ENCODE measurements around the gene POU4F1.

The POU4F1 gene

DNA sequence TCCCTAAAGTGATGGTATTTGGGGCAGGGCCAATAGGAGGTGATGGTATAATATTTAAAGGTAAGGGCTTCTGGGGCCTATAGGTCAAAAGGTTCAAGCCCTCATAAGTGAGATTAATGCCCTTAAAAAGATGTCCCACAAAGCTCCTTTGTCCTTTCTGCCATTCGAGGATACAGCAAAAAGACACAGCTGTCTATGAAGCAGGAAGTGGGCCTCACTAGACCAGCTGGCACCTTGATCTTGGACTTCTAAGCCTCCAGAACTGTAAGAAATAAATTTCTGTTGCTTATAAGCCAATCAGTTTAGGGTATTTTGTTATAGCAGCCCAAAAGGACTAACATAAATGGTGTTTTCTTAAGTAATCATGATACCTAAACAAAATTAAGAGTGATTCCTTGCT is 27.2 kb upstream of the POU4F1 start:
- Histone ChIP-seq H3K27ac (no peak overlapping the region), H2AFZ (ENCODE audit: low read depth) (no peak overlapping the region), H4K20me1 (ENCODE audit: insufficient read depth) (no peaks in the 10 kb centered on the region), H3K4me3 (IDR thresholded peaks at IDR 0.05; ENCODE audit: insufficient read depth, low read depth, low read length) (no peak overlapping the region), H3K4me1 (ENCODE audit: low read depth, poor library complexity, severe bottlenecking) (no peaks in the 10 kb centered on the region), H3K4me2 (no peak overlapping the region), H3K36me3 (ENCODE audit: insufficient read depth) (no peaks in the 10 kb centered on the region), H3K79me2 (ENCODE audit: insufficient read depth, low read depth) (no peaks in the 10 kb centered on the region), H3K9ac (no peak overlapping the region), H3K27me3 (ENCODE audit: insufficient read depth, low read depth) (no peaks in the 10 kb centered on the region)
- TF ChIP-seq, protein P1, sequence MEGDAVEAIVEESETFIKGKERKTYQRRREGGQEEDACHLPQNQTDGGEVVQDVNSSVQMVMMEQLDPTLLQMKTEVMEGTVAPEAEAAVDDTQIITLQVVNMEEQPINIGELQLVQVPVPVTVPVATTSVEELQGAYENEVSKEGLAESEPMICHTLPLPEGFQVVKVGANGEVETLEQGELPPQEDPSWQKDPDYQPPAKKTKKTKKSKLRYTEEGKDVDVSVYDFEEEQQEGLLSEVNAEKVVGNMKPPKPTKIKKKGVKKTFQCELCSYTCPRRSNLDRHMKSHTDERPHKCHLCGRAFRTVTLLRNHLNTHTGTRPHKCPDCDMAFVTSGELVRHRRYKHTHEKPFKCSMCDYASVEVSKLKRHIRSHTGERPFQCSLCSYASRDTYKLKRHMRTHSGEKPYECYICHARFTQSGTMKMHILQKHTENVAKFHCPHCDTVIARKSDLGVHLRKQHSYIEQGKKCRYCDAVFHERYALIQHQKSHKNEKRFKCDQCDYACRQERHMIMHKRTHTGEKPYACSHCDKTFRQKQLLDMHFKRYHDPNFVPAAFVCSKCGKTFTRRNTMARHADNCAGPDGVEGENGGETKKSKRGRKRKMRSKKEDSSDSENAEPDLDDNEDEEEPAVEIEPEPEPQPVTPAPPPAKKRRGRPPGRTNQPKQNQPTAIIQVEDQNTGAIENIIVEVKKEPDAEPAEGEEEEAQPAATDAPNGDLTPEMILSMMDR (conservative IDR thresholded peaks at IDR 0.05; ENCODE audit: low read depth, low read length): no peak

DNA sequence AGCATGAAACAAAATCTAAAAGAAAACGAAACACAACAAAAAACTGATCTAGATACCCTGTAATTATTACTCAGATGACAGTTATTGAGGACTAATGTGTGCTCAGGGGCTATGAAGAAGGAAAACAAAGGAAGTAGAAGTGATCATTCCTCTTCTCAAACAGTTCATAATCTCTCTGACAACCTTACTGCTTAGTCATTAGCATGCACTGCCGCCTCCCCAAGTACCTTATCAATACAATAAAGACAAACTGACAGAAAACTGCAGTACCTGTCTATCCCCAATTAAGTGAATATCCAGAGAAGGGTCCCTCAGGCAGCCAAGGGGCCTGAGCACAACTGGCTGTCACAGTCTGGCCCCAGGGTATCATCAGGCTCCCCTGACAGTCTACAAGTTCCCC is 22.0 kb upstream of the POU4F1 start:
- TF ChIP-seq, protein P1 (conservative IDR thresholded peaks at IDR 0.05; ENCODE audit: low read depth, low read length): no peak
- H3K79me2 ChIP-seq (ENCODE audit: insufficient read depth, low read depth): no peaks in the 10 kb centered on the region

DNA sequence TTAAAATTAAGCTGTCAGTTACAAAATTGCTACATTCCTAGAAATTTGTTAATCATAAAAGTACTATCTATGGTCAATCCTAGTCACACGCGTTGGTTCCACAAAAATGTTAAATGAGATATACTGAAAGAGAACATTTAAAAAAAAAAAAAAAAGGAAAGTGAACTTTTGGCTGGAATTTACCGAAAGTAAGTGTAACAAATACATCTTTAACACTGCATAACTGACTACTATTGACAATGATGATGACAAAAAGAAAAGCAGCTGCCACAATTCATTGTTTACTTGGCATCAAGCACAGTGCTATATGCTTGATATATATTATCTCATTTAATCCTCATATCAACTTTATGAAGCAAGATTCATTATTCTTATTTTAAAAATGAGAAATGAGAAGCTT is 19.8 kb upstream of the POU4F1 start:
- Histone ChIP-seq H2AFZ (ENCODE audit: low read depth) (no peak overlapping the region), H3K27ac (no peak overlapping the region), H3K4me2 (no peak overlapping the region), H3K4me1 (ENCODE audit: low read depth, poor library complexity, severe bottlenecking) (peaks cover 7% of the 10 kb centered on the region), H3K36me3 (ENCODE audit: insufficient read depth) (no peaks in the 10 kb centered on the region), H4K20me1 (ENCODE audit: insufficient read depth) (no peaks in the 10 kb centered on the region), H3K4me3 (IDR thresholded peaks at IDR 0.05; ENCODE audit: insufficient read depth, low read depth, low read length) (no peak overlapping the region), H3K9ac (no peak overlapping the region), H3K79me2 (ENCODE audit: insufficient read depth, low read depth) (no peaks in the 10 kb centered on the region), H3K27me3 (ENCODE audit: insufficient read depth, low read depth) (no peaks in the 10 kb centered on the region)
- TF ChIP-seq, protein P1 (conservative IDR thresholded peaks at IDR 0.05; ENCODE audit: low read depth, low read length): no peak

More for the DNA sequence above, 22.0 kb upstream of the POU4F1 start:
- H4K20me1 ChIP-seq (ENCODE audit: insufficient read depth): no peaks in the 10 kb centered on the region
- no peak overlapping the region for H3K27ac ChIP-seq
- no peak overlapping the region for H3K9ac ChIP-seq
- H3K27me3 ChIP-seq (ENCODE audit: insufficient read depth, low read depth): no peaks in the 10 kb centered on the region
- H3K4me2 ChIP-seq: no peak overlapping the region
- H3K36me3 ChIP-seq (ENCODE audit: insufficient read depth): no peaks in the 10 kb centered on the region
- H3K4me1 ChIP-seq (ENCODE audit: low read depth, poor library complexity, severe bottlenecking): peaks cover 7% of the 10 kb centered on the region
- H2AFZ ChIP-seq (ENCODE audit: low read depth): no peak overlapping the region
- H3K4me3 ChIP-seq (IDR thresholded peaks at IDR 0.05; ENCODE audit: insufficient read depth, low read depth, low read length): no peak overlapping the region

DNA sequence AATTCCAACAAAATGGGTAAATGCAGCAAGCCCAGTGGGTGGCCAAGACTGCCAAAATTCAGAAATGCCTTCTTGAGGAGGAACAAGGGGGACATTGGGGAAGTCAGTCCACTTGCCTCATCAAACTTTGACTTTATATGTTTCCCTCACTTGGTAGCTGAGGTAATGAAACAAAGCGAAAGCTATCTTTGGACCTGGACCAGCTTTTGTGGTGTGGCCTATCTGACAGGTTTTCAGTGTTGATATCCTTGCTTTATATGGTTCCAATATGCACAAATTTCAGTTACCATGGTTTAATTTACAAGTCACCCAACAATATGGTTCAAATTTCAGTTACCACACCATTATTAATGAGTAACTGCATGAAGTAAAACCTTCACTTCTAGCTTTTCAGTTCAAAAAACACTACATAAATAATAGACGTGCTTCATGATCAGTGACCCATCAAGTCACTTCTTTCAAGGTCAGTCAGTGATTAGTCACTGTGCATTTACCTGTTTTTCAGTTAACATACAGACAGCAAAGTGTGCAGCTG is 17.7 kb upstream of the POU4F1 start:
- Histone ChIP-seq H3K79me2 (ENCODE audit: insufficient read depth, low read depth) (no peaks in the 10 kb centered on the region), H2AFZ (ENCODE audit: low read depth) (no peak overlapping the region), H3K4me2 (no peak overlapping the region), H3K27me3 (ENCODE audit: insufficient read depth, low read depth) (no peaks in the 10 kb centered on the region), H3K27ac (no peak overlapping the region), H3K9ac (no peak overlapping the region), H4K20me1 (ENCODE audit: insufficient read depth) (no peaks in the 10 kb centered on the region), H3K4me1 (ENCODE audit: low read depth, poor library complexity, severe bottlenecking) (peaks cover 7% of the 10 kb centered on the region), H3K4me3 (IDR thresholded peaks at IDR 0.05; ENCODE audit: insufficient read depth, low read depth, low read length) (no peak overlapping the region), H3K36me3 (ENCODE audit: insufficient read depth) (no peaks in the 10 kb centered on the region)
- TF ChIP-seq, protein P1 (conservative IDR thresholded peaks at IDR 0.05; ENCODE audit: low read depth, low read length): no peak

Measured in KMS-11 (cell line).